Gastrocnemius medialis (tissue), 4 donors: Measurements from ENCODE around the gene ARHGAP8.

Source experiments
- CTCF ChIP-seq, 5 experiments: fragments of 450-650 bp in 3 of 5; fragments of 200-600 bp in 2 of 5; sonication (generic) in 2 of 5; IDR thresholded peaks in 4 of 5; conservative IDR thresholded peaks in 1 of 5; 1 replicate in 4 of 5; 2 replicates in 1 of 5; pipeline ENCODE4 v1.5.1; 2016 to 2019; ENCODE audit warnings: antibody characterized with exemption in 5 of 5, mild to moderate bottlenecking in 3 of 5, moderate library complexity in 3 of 5
- POLR2A ChIP-seq, 2 donors: fragments of 450-650 bp; IDR thresholded peaks; one replicate each; pipeline ENCODE4 v1.6.1; 2017; ENCODE audit warnings: antibody characterized with exemption in 2 of 2, mild to moderate bottlenecking in 2 of 2, moderate library complexity in 2 of 2

DNA sequence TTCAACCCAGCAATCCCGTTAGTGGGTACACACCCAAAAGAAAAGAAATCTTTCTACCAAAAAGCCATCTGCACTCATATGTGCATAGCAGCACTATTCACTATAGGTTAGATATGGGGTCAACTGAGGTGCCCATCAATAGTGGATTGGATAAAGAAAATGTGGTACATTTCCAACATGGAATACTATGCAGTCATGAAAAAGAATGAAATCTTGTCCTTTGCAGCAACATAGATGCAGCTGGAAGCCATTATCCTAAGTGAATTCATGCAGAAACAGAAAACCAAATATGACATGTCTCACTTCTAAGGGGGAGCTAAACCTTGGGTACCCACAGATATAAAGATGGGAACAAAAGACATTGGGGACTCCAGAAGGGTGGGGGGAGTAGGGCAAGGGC is 1.9 kb upstream of the ARHGAP8 start:
- TF ChIP-seq CTCF (IDR thresholded peaks at IDR 0.05 in 4 of 5, conservative IDR thresholded peaks at IDR 0.05 in 1 of 5), result no peak
- no peak for TF ChIP-seq POLR2A (IDR thresholded peaks at IDR 0.05)
